Stimulated activated CD8-positive, alpha-beta memory T cell treated with anti-CD3 and anti-CD28 coated beads, Interleukin-15, amount 100 ng/mL, for 48 hours (primary cell): ENCODE measurements around the gene CFP.
A peak's percentile ranks its signal among the peaks of the same experiment; 100 is the strongest.
"Not testable (repeated sequence)": the region's sequence is repeated elsewhere in the genome, so short reads cannot be mapped to it uniquely, and the experiment has no call there.

Source experiments
- DNase-seq, 2 donors: peaks; one replicate each; pipeline ENCODE4 v3.0.0-alpha.2; 2020; ENCODE audit warnings: low read depth in 2 of 2

CFP gene

GRCh38 chrX:47603125-47603524 is 26.6 kb downstream of the CFP start:
- DNase-seq: not testable (repeated sequence)

DNA sequence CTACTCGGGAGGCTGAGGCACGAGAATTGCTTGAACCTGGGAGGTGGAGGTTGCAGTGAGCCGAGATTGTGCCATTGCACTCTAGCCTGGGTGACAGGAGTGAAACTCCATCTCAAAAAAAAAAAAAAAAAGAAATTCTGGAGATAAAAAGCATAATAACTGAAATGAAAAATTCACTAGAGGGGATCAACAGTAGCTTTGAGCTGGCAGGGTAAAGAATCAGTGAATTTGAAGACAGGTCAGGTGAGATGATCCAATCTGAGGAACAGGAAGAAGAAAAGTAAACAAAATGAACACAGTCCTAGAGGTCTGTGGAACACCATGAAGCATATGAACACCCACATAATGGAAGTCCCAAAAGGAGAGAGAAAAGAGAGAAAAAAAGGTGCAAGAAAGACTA is 32.5 kb downstream of the CFP start:
- no peak for DNase-seq

GRCh38 chrX:47596256-47596655 is 33.5 kb downstream of the CFP start:
- DNase-seq: no peak

DNA sequence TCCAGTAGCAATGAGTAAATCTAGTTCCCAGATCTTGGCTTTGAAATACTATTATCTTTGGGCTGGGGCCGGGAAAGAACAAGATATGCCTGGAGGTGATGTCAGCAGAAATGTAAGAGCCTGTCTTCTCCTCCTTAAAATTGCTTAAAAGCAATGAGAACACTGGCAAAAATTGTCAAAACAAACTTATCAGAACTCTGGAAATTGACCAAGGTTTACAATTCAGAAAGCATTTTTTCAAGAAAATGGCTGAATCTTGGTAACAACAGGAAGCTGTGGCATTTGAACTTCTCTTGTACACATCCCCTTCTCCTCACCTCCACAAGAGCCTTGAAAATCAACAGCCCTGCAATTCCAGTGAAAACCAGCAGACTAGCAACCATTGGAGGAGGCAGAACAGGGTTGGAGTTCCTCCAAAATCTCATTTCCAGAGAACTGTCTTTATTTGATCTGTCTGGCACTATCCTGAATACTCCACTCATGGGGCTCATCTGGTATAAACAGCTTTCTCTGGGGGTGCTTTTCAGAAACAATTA is 33.9 kb downstream of the CFP start:
- DNase-seq: no peak

GRCh38 chrX:47593522-47593921 is 36.2 kb downstream of the CFP start:
- DNase-seq: no peak

- no peak for DNase-seq
These were observed 38.7 kb downstream of the CFP start for GRCh38 chrX:47590984-47591383.

DNA sequence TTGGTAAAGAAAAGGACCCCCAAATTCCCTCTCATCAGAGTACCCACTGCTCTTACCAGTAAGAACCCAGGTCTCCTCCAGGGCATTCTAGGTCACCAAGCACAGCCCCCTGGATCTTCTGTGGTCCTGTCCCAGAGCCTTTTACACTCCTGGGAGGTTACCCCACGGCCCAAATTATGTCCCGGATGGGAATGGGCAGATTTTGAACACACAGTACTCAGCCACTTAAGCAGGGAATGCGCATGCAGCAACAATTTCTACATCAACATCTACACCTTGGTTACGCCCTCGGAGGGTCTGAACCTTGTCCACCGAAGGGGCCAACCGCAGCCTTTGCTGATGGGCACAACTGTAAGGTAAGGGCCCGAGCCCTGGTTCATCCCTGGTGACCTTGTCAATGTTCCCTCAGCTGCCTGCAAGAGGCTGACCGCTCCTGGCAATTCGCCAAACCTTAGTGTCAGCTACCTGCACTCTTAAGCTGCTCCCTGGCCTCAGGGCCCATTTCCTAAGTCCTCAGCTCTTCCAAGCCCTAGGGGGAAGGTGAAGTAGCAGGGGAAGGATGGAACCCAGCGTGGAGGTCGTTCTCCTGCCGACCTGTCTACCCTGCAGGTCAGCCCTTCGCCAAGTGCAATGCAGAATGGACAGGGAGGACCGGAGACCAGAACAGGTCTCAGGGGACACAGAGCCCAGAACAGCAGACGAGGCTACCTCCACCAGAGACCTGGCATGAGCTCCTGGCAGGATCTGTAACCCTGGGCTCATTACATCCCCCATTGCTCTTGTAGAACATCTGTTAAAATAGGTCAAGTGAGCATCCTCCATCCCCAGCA is 41.6 kb downstream of the CFP start:
- DNase-seq: no peak

- DNase-seq: no peak
These were observed 42.4 kb downstream of the CFP start for GRCh38 chrX:47587091-47587891.

DNA sequence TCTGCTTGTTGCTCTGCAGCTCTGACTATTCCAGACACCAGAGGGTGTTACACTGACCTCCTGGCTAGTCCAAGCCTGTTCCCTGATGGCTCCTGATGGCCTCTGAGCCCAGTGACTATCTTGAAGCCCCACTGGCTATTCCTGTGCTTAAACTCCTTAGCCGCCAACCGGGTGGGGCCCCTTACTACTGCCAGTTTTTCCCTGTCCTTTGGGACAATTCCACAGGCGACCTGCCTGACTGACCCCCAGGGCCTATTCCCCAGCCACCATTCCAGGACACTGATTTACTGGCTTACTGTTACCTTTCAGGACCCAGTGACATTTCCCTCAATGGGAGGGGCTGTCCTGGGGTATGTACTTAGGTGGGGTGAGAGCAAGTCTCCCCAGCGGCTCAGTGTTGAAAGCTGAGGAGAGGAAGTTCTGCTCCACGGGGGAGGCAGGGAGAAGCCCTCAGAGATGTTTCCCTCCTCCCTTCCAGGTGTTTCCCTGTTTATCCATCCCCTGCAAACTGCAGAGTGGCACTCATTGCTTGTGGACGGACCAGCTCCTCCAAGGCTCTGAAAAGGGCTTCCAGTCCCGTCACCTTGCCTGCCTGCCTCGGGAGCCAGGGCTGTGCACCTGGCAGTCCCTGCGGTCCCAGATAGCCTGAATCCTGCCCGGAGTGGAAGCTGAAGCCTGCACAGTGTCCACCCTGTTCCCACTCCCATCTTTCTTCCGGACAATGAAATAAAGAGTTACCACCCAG is 43.5 kb downstream of the CFP start:
- no peak for DNase-seq

GRCh38 chrX:47585273-47585672 is 44.5 kb downstream of the CFP start:
- DNase-seq: no peak

DNA sequence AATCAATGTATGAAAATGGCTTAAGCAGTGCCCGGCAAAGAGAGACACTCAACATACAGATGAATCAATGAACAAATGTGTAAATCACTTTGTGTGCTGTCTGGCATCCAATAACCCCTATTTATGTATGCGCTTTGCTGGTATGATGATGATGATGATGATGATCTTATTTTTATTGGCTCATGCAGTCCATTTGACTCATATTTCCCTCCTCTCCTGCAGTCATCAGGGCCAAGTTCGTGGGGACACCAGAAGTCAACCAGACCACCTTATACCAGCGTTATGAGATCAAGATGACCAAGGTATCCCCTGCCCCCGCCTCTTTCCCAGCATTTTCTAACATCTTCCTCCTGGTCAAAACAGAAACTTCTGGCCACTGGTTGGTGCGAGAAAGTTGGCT is 45.0 kb downstream of the CFP start:
- no peak for DNase-seq

- DNase-seq: no peak
These were observed 46.4 kb downstream of the CFP start for GRCh38 chrX:47583240-47583861.

GRCh38 chrX:47581731-47582647 is 47.7 kb downstream of the CFP start, which contains the start of gene TIMP1:
Gene TIMP1 (plus strand): TSS chrX:47582436. CDS start chrX:47583416, 980 bp downstream.
- peak; percentile 77 to 81 for DNase-seq

GRCh38 chrX:47579537-47579936 is 50.2 kb downstream of the CFP start:
- DNase-seq: peak; percentile 30 to 33

DNA sequence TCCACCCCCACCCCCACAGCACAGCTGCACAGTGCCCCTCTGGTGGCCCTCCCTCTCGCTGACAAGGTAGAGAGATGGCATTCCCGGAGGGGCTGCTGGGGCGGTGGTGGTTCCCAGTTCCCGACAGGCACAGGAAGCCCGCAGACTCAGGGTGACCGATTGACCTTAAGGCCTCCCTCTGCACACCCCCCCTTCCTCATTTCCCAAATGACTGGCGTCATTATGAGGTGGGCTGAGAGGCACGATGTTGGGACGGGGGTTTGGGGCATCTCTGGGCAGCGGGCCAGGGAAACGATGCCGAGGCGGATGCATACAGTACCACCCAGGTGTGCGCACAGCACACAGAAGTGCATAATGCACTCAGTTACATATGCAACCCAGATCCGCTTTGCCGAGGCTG is 51.0 kb downstream of the CFP start:
- no peak for DNase-seq

DNA sequence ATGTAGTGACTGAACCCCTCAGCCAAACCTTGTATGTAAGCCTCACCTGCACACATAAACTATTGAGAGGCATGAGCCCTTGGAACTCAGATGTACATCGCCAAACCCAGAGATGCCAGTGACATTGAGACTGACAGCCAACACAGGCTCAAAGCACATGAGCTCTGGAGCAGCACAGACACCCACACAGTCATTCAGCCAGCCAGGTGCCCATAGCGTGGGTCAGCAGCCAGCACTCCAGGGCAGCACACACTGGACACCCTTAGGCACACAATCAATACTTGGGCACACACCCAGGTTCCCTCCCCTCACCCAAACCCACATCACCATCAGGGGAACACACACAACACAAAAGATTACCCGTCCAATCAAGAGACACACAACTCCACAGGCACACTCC is 51.8 kb downstream of the CFP start:
- DNase-seq: no peak

DNA sequence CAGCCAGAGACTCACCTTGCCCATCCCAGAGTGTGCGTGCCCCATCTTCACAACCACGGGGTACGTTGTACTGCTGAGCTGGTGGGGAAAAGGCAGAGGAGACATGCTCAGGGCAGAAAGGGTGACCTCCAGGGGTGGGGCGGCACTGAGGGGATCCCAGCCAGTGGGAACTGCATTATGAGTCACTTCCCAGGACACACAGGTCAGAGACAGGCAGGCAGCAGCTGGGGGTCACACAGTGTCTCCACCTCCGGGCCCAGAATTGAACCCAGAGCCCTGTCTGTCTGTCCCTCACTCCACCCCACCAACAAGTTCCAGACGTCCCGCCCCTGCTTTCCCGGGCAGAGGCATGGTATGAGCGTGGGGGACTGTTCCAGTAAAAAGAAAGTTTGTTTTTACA is 52.3 kb downstream of the CFP start:
- DNase-seq: no peak

DNA sequence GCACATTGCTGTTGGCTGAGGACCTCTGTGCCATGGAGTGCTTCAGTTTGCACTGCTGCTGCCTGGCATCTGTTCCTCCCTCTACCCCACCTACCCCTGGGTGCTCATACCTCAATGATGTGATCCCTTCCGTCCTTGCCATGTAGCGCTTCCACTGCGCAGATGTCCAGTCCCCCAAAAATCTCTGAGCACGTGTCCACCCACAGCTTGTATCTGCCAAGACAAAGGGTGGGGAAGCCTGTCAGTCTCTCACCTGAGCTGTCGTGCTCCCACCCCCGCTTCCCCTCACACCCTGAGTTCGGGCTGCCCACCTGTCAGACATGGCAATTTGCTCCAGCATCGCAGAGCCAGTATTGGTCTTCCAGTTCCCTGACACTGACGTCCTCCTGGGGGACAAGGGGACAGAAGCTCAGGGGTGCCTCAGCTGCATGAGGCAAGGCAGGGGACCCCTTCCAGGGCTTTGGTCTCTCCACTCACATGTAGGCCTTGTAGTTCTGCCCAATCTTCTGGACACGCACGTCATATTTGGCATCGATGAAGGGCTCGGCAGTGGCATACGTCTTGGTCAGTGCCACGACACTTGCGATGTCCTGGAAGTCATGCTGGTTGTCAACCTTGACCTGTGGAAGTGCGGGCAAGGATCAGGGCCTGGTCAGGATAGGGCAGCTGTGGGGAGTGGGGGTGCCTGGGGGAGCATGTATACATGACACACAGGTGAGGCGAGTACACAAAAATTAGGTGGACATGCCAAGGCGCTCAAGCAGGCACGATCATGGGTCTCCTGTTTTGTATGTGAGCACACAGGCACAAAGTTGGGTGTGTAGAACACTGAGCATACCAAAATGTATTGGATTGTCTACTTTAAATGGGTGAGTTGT is 53.5 kb downstream of the CFP start:
- DNase-seq: no peak

GRCh38 chrX:47574547-47575301 is 55.0 kb downstream of the CFP start:
- DNase-seq: no peak
